Prostate gland (tissue), 2 donors: ENCODE results near the gene PNLIP.

Experiments
- CTCF ChIP-seq, 4 experiments: fragments of 200-600 bp in 2 of 4; fragments of 450-650 bp in 2 of 4; sonication (generic) in 2 of 4; IDR thresholded peaks; 1 replicate in 3 of 4; 2 replicates in 1 of 4; pipeline ENCODE4 v1.5.1; 2016 to 2019; ENCODE audit warnings: antibody characterized with exemption in 4 of 4, mild to moderate bottlenecking in 2 of 4, moderate library complexity in 2 of 4
- POLR2A ChIP-seq: fragments of 450-650 bp; IDR thresholded peaks from one replicate; pipeline ENCODE4 v1.6.1; 2016; ENCODE audit warnings: antibody characterized with exemption, mild to moderate bottlenecking

GRCh38 chr10:116504786-116505185 is 40.9 kb upstream of the PNLIP start:
- TF ChIP-seq CTCF (IDR thresholded peaks at IDR 0.05) (no peak), POLR2A (no peak)
